ENCODE measurements around the gene ZFR2.

ZFR2 gene

GRCh38 chr19:3863648-3864047, 5.2 kb downstream of the ZFR2 start:
- Histone ChIP-seq H4K20me1 (ENCODE audit: insufficient read depth, low read length) (no peaks in the 10 kb centered on the region), H3K79me2 (ENCODE audit: insufficient read depth, low read length) (no peaks in the 10 kb centered on the region), H3K4me1 (ENCODE audit: insufficient read depth, low read length, severe bottlenecking) (no peaks in the 10 kb centered on the region), H3K27me3 (ENCODE audit: insufficient read depth, low read length) (no peaks in the 10 kb centered on the region; the same call in 1 of the 2 replicates), H3K4me2 (ENCODE audit: low read length) (no peak overlapping the region), H3K9me3 (ENCODE audit: low read length) (no peaks in the 10 kb centered on the region), H3K36me3 (ENCODE audit: insufficient read depth, low read length) (no peaks in the 10 kb centered on the region), H2AFZ (ENCODE audit: low read length) (no peak overlapping the region), H3F3A (ENCODE audit: insufficient read depth, low read length) (no peaks in the 10 kb centered on the region), H3K9ac (ENCODE audit: low read length) (no peak overlapping the region), H3K4me3 (ENCODE audit: low read depth, low read length, poor library complexity, severe bottlenecking) (no peak overlapping the region), H3K9me2 (ENCODE audit: low read depth, low read length) (no peaks in the 10 kb centered on the region), H3K27ac (ENCODE audit: low read depth, low read length, poor library complexity, severe bottlenecking) (no peak overlapping the region)
- no peak for TF ChIP-seq EZH2 (IDR thresholded peaks at IDR 0.05; ENCODE audit: borderline replicate concordance, low read length)
- TF ChIP-seq, protein P1, sequence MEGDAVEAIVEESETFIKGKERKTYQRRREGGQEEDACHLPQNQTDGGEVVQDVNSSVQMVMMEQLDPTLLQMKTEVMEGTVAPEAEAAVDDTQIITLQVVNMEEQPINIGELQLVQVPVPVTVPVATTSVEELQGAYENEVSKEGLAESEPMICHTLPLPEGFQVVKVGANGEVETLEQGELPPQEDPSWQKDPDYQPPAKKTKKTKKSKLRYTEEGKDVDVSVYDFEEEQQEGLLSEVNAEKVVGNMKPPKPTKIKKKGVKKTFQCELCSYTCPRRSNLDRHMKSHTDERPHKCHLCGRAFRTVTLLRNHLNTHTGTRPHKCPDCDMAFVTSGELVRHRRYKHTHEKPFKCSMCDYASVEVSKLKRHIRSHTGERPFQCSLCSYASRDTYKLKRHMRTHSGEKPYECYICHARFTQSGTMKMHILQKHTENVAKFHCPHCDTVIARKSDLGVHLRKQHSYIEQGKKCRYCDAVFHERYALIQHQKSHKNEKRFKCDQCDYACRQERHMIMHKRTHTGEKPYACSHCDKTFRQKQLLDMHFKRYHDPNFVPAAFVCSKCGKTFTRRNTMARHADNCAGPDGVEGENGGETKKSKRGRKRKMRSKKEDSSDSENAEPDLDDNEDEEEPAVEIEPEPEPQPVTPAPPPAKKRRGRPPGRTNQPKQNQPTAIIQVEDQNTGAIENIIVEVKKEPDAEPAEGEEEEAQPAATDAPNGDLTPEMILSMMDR (IDR thresholded peaks at IDR 0.05; ENCODE audit: low read length), result no peak

DNA sequence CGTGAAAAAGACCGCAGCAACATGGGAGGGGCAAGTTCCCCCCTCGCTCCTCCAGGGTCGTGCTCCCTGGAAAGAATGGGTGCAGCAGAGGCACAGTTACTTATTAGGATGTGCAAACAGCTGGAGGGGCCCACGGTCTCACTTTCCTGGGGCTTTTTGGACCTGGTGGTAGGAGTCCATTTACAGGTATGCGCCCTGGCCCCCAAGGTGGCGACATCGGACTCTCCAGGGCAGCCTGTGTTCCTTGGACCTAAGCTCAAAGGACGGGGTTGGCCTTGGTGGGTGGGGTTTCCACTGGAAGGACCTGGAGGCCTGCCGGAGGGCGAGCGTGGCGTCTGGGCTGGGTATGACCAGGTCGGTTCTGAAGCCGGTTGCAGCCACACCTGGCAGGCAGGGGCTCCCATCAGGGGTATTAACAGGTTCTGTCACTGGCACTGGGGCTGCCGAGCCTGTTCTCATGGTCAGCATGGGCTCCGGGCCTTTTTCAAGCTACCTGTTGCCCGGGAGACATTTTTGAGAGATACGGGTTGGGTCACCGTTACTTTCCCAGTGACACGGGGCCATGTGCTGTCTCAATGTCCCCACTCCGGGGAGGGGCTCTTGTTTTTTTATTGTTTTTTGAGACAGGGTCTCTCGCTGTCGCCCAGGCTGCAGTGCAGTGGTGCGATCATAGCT, 5.9 kb downstream of the ZFR2 start:
- Histone ChIP-seq H4K20me1 (ENCODE audit: insufficient read depth, low read length) (no peaks in the 10 kb centered on the region), H3F3A (ENCODE audit: insufficient read depth, low read length) (no peaks in the 10 kb centered on the region), H3K79me2 (ENCODE audit: insufficient read depth, low read length) (no peaks in the 10 kb centered on the region), H3K9me2 (ENCODE audit: low read depth, low read length) (no peaks in the 10 kb centered on the region), H3K27me3 (ENCODE audit: insufficient read depth, low read length) (no peaks in the 10 kb centered on the region; the same call in 1 of the 2 replicates), H3K9me3 (ENCODE audit: low read length) (no peaks in the 10 kb centered on the region), H3K4me3 (ENCODE audit: low read depth, low read length, poor library complexity, severe bottlenecking) (no peak overlapping the region), H3K4me2 (ENCODE audit: low read length) (no peak overlapping the region), H3K4me1 (ENCODE audit: insufficient read depth, low read length, severe bottlenecking) (no peaks in the 10 kb centered on the region), H3K36me3 (ENCODE audit: insufficient read depth, low read length) (no peaks in the 10 kb centered on the region), H3K9ac (ENCODE audit: low read length) (no peak overlapping the region), H2AFZ (ENCODE audit: low read length) (no peak overlapping the region), H3K27ac (ENCODE audit: low read depth, low read length, poor library complexity, severe bottlenecking) (no peak overlapping the region)
- no peak for TF ChIP-seq EZH2 (IDR thresholded peaks at IDR 0.05; ENCODE audit: borderline replicate concordance, low read length)
- TF ChIP-seq, protein P1 (IDR thresholded peaks at IDR 0.05; ENCODE audit: low read length), result no peak

GRCh38 chr19:3860499-3860898, 8.3 kb downstream of the ZFR2 start:
- Histone ChIP-seq H3K27ac (ENCODE audit: low read depth, low read length, poor library complexity, severe bottlenecking) (no peak overlapping the region), H4K20me1 (ENCODE audit: insufficient read depth, low read length) (no peaks in the 10 kb centered on the region), H3K4me3 (ENCODE audit: low read depth, low read length, poor library complexity, severe bottlenecking) (no peak overlapping the region), H2AFZ (ENCODE audit: low read length) (no peak overlapping the region), H3K36me3 (ENCODE audit: insufficient read depth, low read length) (no peaks in the 10 kb centered on the region), H3K9me2 (ENCODE audit: low read depth, low read length) (no peaks in the 10 kb centered on the region), H3K9me3 (ENCODE audit: low read length) (no peaks in the 10 kb centered on the region), H3K4me2 (ENCODE audit: low read length) (no peak overlapping the region), H3F3A (ENCODE audit: insufficient read depth, low read length) (no peaks in the 10 kb centered on the region), H3K9ac (ENCODE audit: low read length) (no peak overlapping the region), H3K4me1 (ENCODE audit: insufficient read depth, low read length, severe bottlenecking) (no peaks in the 10 kb centered on the region), H3K27me3 (ENCODE audit: insufficient read depth, low read length) (no peaks in the 10 kb centered on the region; the same call in 1 of the 2 replicates), H3K79me2 (ENCODE audit: insufficient read depth, low read length) (no peaks in the 10 kb centered on the region)
- no peak for TF ChIP-seq EZH2 (IDR thresholded peaks at IDR 0.05; ENCODE audit: borderline replicate concordance, low read length)
- TF ChIP-seq, protein P1 (IDR thresholded peaks at IDR 0.05; ENCODE audit: low read length), result no peak

Data from OCI-LY1 (cell line).